ENCODE results near the gene ARID1A. TPM values are rescaled to one million over a fixed set of nuclear protein-coding genes. Genes with fewer than 3 reads are reported as not detected.

ARID1A gene
- total RNA-seq, 1 experiment from 2014 or later: 55.8 TPM

DNA sequence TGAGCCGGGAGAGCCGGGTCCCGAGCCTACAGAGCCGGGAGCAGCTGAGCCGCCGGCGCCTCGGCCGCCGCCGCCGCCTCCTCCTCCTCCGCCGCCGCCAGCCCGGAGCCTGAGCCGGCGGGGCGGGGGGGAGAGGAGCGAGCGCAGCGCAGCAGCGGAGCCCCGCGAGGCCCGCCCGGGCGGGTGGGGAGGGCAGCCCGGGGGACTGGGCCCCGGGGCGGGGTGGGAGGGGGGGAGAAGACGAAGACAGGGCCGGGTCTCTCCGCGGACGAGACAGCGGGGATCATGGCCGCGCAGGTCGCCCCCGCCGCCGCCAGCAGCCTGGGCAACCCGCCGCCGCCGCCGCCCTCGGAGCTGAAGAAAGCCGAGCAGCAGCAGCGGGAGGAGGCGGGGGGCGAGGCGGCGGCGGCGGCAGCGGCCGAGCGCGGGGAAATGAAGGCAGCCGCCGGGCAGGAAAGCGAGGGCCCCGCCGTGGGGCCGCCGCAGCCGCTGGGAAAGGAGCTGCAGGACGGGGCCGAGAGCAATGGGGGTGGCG lies 371 bp downstream of the ARID1A start:
- peaks cover 69% of the 10 kb centered on the region for H3K4me1 ChIP-seq (ENCODE audit: low read length)
- peak overlapping the region; percentile 95 for H3K9ac ChIP-seq (ENCODE audit: low read length)
- no peaks in the 10 kb centered on the region for H3K9me3 ChIP-seq (ENCODE audit: low read length)
- peak overlapping the region; percentile 78 for H3K27ac ChIP-seq (ENCODE audit: low read length)
- H2AFZ ChIP-seq (ENCODE audit: low read length): no peak overlapping the region
- peak overlapping the region; percentile 85 for H3K4me2 ChIP-seq (ENCODE audit: low read depth, low read length, poor library complexity, severe bottlenecking)
- peaks cover 49% of the 10 kb centered on the region for H3K79me2 ChIP-seq (ENCODE audit: low read length)
- no peaks in the 10 kb centered on the region for H3K27me3 ChIP-seq (ENCODE audit: low read length)
- no peaks in the 10 kb centered on the region for H3K9me2 ChIP-seq (replicated peaks; ENCODE audit: insufficient read depth, low read length)
- H4K20me1 ChIP-seq (ENCODE audit: insufficient read depth, low read depth, low read length): peaks cover 30% of the 10 kb centered on the region
- peaks cover 19% of the 10 kb centered on the region; the same call in 1 of the 2 replicates for H3K36me3 ChIP-seq (ENCODE audit: insufficient read depth, low read length)
- no peak for DNase-seq
- H3K4me3 ChIP-seq (ENCODE audit: low read length): peak overlapping the region; percentile 80

GRCh38 chr1:26696654-26697430 lies 1.0 kb downstream of the ARID1A start:
- Histone ChIP-seq H4K20me1 (ENCODE audit: insufficient read depth, low read depth, low read length) (peaks cover 36% of the 10 kb centered on the region), H3K9me3 (ENCODE audit: low read length) (no peaks in the 10 kb centered on the region), H3K4me2 (ENCODE audit: low read depth, low read length, poor library complexity, severe bottlenecking) (peak overlapping the region; percentile 85), H3K36me3 (ENCODE audit: insufficient read depth, low read length) (peaks cover 19% of the 10 kb centered on the region; the same call in 1 of the 2 replicates), H3K27me3 (ENCODE audit: low read length) (no peaks in the 10 kb centered on the region), H2AFZ (ENCODE audit: low read length) (no peak overlapping the region), H3K79me2 (ENCODE audit: low read length) (peaks cover 55% of the 10 kb centered on the region), H3K4me3 (ENCODE audit: low read length) (peak overlapping the region; percentile 80), H3K27ac (ENCODE audit: low read length) (peak overlapping the region; percentile 78), H3K9ac (ENCODE audit: low read length) (peak overlapping the region; percentile 95), H3K4me1 (ENCODE audit: low read length) (peaks cover 75% of the 10 kb centered on the region), H3K9me2 (replicated peaks; ENCODE audit: insufficient read depth, low read length) (no peaks in the 10 kb centered on the region)
- DNase-seq: peak; percentile 77

DNA sequence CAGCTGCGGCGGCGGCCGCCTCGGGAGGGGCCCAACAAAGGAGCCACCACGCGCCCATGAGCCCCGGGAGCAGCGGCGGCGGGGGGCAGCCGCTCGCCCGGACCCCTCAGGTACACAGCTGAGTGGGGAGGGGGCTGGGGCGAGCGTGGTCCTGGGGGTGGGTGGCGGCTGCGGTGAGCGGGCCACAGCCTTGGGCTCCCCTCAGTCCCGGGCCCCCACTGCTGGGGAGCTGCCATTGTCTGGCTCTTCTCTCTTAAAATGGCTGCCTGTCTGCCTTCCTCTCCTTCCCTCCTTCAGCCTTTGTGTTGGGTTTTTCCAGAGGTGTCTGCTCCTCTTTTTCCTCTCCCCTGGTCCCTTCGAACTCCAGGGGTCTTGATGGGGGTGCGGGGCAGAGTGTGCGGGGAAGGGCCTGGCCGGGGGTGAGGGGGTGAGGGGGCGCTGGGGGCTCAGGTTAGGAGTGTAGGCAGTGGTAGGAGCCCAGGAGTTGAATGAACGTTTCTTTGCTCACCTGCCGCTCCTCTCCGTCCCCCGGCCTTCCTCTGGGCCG lies 1.7 kb downstream of the ARID1A start:
- peak overlapping the region; percentile 85 for H3K4me2 ChIP-seq (ENCODE audit: low read depth, low read length, poor library complexity, severe bottlenecking)
- H3K79me2 ChIP-seq (ENCODE audit: low read length): peaks cover 62% of the 10 kb centered on the region
- H4K20me1 ChIP-seq (ENCODE audit: insufficient read depth, low read depth, low read length): peaks cover 43% of the 10 kb centered on the region
- no peaks in the 10 kb centered on the region for H3K9me2 ChIP-seq (replicated peaks; ENCODE audit: insufficient read depth, low read length)
- peak overlapping the region; percentile 80 for H3K4me3 ChIP-seq (ENCODE audit: low read length)
- peak overlapping the region; percentile 95 for H3K9ac ChIP-seq (ENCODE audit: low read length)
- H3K36me3 ChIP-seq (ENCODE audit: insufficient read depth, low read length): peaks cover 19% of the 10 kb centered on the region; the same call in 1 of the 2 replicates
- no peaks in the 10 kb centered on the region for H3K9me3 ChIP-seq (ENCODE audit: low read length)
- peaks cover 75% of the 10 kb centered on the region for H3K4me1 ChIP-seq (ENCODE audit: low read length)
- no peaks in the 10 kb centered on the region for H3K27me3 ChIP-seq (ENCODE audit: low read length)
- peak; percentile 61 for DNase-seq
- H3K27ac ChIP-seq (ENCODE audit: low read length): peak overlapping the region; percentile 78
- no peak overlapping the region for H2AFZ ChIP-seq (ENCODE audit: low read length)

GRCh38 chr1:26697978-26698849 lies 2.4 kb downstream of the ARID1A start:
- H3K4me1 ChIP-seq (ENCODE audit: low read length): peaks cover 75% of the 10 kb centered on the region

DNA sequence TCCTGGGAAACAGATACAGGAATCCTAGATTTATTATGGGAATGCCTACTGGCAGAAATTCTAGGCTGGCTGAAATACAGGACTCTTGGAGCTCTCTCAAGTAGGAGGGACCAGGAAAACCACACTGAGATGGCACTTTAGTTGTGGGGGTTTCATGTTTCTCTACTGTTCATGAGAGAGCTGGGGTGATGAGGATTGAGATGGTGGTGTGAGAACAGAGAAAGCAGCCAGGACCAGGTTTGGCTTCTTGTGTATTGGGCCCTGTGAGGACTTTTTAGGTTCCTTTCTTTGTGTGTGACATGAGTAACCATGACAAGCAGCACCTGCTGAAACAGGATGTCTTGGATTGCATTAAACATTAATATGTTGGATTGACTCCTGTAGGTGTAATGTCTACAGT lies 4.9 kb downstream of the ARID1A start:
- peak overlapping the region; percentile 85 for H3K4me2 ChIP-seq (ENCODE audit: low read depth, low read length, poor library complexity, severe bottlenecking)
- H2AFZ ChIP-seq (ENCODE audit: low read length): no peak overlapping the region
- peaks cover 26% of the 10 kb centered on the region; the same call in 1 of the 2 replicates for H3K36me3 ChIP-seq (ENCODE audit: insufficient read depth, low read length)
- peak overlapping the region; percentile 80 for H3K4me3 ChIP-seq (ENCODE audit: low read length)
- peak; percentile 63 for DNase-seq
- no peaks in the 10 kb centered on the region for H3K9me3 ChIP-seq (ENCODE audit: low read length)
- peak overlapping the region; percentile 95 for H3K9ac ChIP-seq (ENCODE audit: low read length)
- peaks cover 62% of the 10 kb centered on the region for H4K20me1 ChIP-seq (ENCODE audit: insufficient read depth, low read depth, low read length)
- peaks cover 79% of the 10 kb centered on the region for H3K4me1 ChIP-seq (ENCODE audit: low read length)
- H3K27ac ChIP-seq (ENCODE audit: low read length): 0 out of 2 replicates have a peak overlapping the region, but pooled peaks have one; percentile 56
- no peaks in the 10 kb centered on the region for H3K27me3 ChIP-seq (ENCODE audit: low read length)
- H3K79me2 ChIP-seq (ENCODE audit: low read length): peaks cover 94% of the 10 kb centered on the region
- no peaks in the 10 kb centered on the region for H3K9me2 ChIP-seq (replicated peaks; ENCODE audit: insufficient read depth, low read length)

More at GRCh38 chr1:26697978-26698849, 2.4 kb downstream of the ARID1A start:
- Histone ChIP-seq H3K27ac (ENCODE audit: low read length) (peak overlapping the region; percentile 78), H3K9me3 (ENCODE audit: low read length) (no peaks in the 10 kb centered on the region), H3K27me3 (ENCODE audit: low read length) (no peaks in the 10 kb centered on the region), H3K79me2 (ENCODE audit: low read length) (peaks cover 69% of the 10 kb centered on the region), H3K4me3 (ENCODE audit: low read length) (peak overlapping the region; percentile 80), H3K36me3 (ENCODE audit: insufficient read depth, low read length) (peaks cover 22% of the 10 kb centered on the region; the same call in 1 of the 2 replicates), H2AFZ (ENCODE audit: low read length) (no peak overlapping the region), H3K9ac (ENCODE audit: low read length) (peak overlapping the region; percentile 95), H4K20me1 (ENCODE audit: insufficient read depth, low read depth, low read length) (peaks cover 50% of the 10 kb centered on the region), H3K9me2 (replicated peaks; ENCODE audit: insufficient read depth, low read length) (no peaks in the 10 kb centered on the region), H3K4me2 (ENCODE audit: low read depth, low read length, poor library complexity, severe bottlenecking) (peak overlapping the region; percentile 85)
- peak; percentile 84 for DNase-seq

DNA sequence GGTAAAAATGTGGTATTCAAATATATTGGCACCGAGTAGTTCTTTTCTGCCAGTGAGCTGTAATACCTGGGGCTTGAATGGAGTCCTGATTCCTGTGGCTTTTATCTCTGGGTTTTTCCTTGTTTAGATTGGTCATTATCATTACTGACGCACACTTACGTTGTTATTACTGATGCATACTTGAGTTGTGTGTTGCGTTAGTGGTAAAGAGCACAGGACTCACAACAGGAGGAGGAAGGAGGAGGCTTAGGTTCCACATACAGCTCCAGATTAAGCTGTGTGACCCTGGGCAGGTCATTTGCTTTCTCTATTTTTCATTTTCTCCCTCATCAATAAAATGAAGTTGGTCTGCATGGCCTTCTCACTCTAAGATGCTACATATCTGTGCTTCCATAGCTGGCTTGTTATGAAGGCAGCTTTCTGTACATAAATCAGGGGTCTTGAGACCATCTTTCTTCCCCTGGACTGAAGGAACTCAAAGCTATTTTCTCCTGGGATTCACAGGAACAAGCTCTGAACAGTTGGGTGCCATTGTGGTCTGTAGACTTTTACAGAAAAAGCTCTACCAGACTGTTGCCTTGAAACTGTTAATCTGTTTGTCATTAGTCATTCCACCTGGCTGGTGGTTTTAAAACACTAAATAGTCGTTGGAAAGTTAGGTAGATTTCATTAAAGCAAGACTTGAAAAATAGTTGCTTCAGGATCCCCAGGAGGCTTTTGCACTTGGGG lies 5.6 kb downstream of the ARID1A start:
- peaks cover 100% of the 10 kb centered on the region for H3K79me2 ChIP-seq (ENCODE audit: low read length)
- H3K4me3 ChIP-seq (ENCODE audit: low read length): peak overlapping the region; percentile 80; the same call in 1 of the 2 replicates
- DNase-seq: no peak
- peaks cover 63% of the 10 kb centered on the region for H4K20me1 ChIP-seq (ENCODE audit: insufficient read depth, low read depth, low read length)
- peak overlapping the region; percentile 56 for H3K27ac ChIP-seq (ENCODE audit: low read length)
- H3K36me3 ChIP-seq (ENCODE audit: insufficient read depth, low read length): peaks cover 26% of the 10 kb centered on the region; the same call in 1 of the 2 replicates
- no peaks in the 10 kb centered on the region for H3K9me2 ChIP-seq (replicated peaks; ENCODE audit: insufficient read depth, low read length)
- H3K4me1 ChIP-seq (ENCODE audit: low read length): peaks cover 86% of the 10 kb centered on the region
- H3K4me2 ChIP-seq (ENCODE audit: low read depth, low read length, poor library complexity, severe bottlenecking): peak overlapping the region; percentile 85
- no peaks in the 10 kb centered on the region for H3K9me3 ChIP-seq (ENCODE audit: low read length)
- H3K27me3 ChIP-seq (ENCODE audit: low read length): no peaks in the 10 kb centered on the region
- no peak overlapping the region for H2AFZ ChIP-seq (ENCODE audit: low read length)
- peak overlapping the region; percentile 95; the same call in 1 of the 2 replicates for H3K9ac ChIP-seq (ENCODE audit: low read length)

DNA sequence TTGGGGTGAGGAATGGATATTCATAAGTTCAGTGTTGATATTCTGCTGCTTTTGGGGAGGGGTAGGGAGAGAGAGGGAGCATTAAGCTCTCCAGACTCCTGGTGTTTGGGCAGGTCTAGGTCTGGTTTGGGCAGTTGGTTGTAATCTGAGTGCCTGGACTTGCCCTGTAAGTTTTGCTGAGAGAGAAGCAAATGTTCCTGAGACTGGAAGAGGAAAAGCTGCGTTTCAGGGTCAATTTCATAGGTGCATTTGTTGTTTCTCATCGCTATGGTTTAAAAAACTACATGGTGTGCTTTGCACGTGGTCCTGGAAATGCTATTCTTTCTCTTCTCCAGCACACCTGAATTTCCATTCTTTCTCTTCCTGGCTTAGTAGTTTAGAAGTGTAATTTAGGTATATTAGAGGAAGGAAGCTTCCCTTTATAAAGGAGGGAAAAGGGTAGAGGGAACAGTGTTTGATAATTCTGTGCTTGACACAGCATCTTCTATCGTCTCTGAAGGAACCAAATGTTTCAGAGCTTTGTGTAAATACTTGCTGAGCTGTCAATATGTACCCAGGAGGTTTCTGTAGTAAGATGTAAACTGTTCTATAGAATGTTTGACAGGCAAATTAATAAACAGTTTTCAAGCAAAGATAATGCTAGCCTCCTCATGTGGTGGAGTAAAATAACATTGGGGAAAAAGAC lies 6.3 kb downstream of the ARID1A start:
- Histone ChIP-seq H3K4me1 (ENCODE audit: low read length) (peaks cover 93% of the 10 kb centered on the region), H3K9me3 (ENCODE audit: low read length) (no peaks in the 10 kb centered on the region), H4K20me1 (ENCODE audit: insufficient read depth, low read depth, low read length) (peaks cover 68% of the 10 kb centered on the region), H3K9ac (ENCODE audit: low read length) (peak overlapping the region; percentile 95; the same call in 1 of the 2 replicates), H3K36me3 (ENCODE audit: insufficient read depth, low read length) (peaks cover 26% of the 10 kb centered on the region; the same call in 1 of the 2 replicates), H3K4me3 (ENCODE audit: low read length) (peak overlapping the region; percentile 10; the same call in 1 of the 2 replicates), H2AFZ (ENCODE audit: low read length) (no peak overlapping the region), H3K79me2 (ENCODE audit: low read length) (peaks cover 100% of the 10 kb centered on the region), H3K27me3 (ENCODE audit: low read length) (no peaks in the 10 kb centered on the region), H3K27ac (ENCODE audit: low read length) (peak overlapping the region; percentile 56), H3K4me2 (ENCODE audit: low read depth, low read length, poor library complexity, severe bottlenecking) (peak overlapping the region; percentile 85), H3K9me2 (replicated peaks; ENCODE audit: insufficient read depth, low read length) (no peaks in the 10 kb centered on the region)
- no peak for DNase-seq
